KMS-11 (cell line): ENCODE results near the gene NEK7.

Source experiments
- H2AFZ ChIP-seq: fragments of 200-600 bp; sonication (generic); 2 replicates; pipeline ENCODE4 v1.6.1; 2016; ENCODE audit warnings: antibody characterized with exemption, mixed run types, low read depth
- H3K27ac ChIP-seq: fragments of 200-600 bp; sonication (generic); 2 replicates; pipeline ENCODE4 v1.6.1; 2016; ENCODE audit warnings: mild to moderate bottlenecking, mixed run types
- H3K27me3 ChIP-seq: fragments of 200-600 bp; sonication (generic); 2 replicates; pipeline ENCODE4 v1.6.1; 2017; ENCODE audit warnings: mild to moderate bottlenecking, low read depth, mixed run types, moderate library complexity; ENCODE audit not compliant: insufficient read depth
- H3K36me3 ChIP-seq: fragments of 200-600 bp; sonication (generic); 2 replicates; pipeline ENCODE4 v1.6.1; 2017; ENCODE audit warnings: mild to moderate bottlenecking, mixed run types; ENCODE audit not compliant: insufficient read depth
- H3K4me1 ChIP-seq: fragments of 200-600 bp; sonication (generic); 2 replicates; pipeline ENCODE4 v1.6.1; 2016; ENCODE audit warnings: mild to moderate bottlenecking, low read depth, mixed run types; ENCODE audit not compliant: poor library complexity, severe bottlenecking
- H3K4me2 ChIP-seq: fragments of 200-600 bp; sonication (generic); 2 replicates; pipeline ENCODE4 v1.7.0; 2016; ENCODE audit warnings: mild to moderate bottlenecking, mixed run types
- H3K4me3 ChIP-seq: fragments of 200-600 bp; sonication (generic); IDR thresholded peaks from 2 replicates; pipeline ENCODE4 v1.6.1; 2017; ENCODE audit warnings: low read depth, low read length, mixed read lengths; ENCODE audit not compliant: insufficient read depth
- H3K79me2 ChIP-seq: fragments of 200-600 bp; sonication (generic); 2 replicates; pipeline ENCODE4 v1.6.1; 2016; ENCODE audit warnings: low read depth, mixed run types; ENCODE audit not compliant: insufficient read depth
- H3K9ac ChIP-seq: fragments of 200-600 bp; sonication (generic); 2 replicates; pipeline ENCODE4 v1.6.1; 2016; ENCODE audit warnings: mild to moderate bottlenecking, mixed run types
- H4K20me1 ChIP-seq: fragments of 200-600 bp; sonication (generic); 2 replicates; pipeline ENCODE4 v1.6.1; 2016; ENCODE audit warnings: mild to moderate bottlenecking, mixed run types; ENCODE audit not compliant: insufficient read depth
- TF ChIP-seq, protein P1 (sequence below): fragments of 200-600 bp; sonication (generic); conservative IDR thresholded peaks from 2 replicates; pipeline ENCODE4 v1.6.1; 2017; ENCODE audit warnings: low read depth, mild to moderate bottlenecking, antibody characterized with exemption, low read length, moderate library complexity, mixed read lengths

The NEK7 gene

DNA sequence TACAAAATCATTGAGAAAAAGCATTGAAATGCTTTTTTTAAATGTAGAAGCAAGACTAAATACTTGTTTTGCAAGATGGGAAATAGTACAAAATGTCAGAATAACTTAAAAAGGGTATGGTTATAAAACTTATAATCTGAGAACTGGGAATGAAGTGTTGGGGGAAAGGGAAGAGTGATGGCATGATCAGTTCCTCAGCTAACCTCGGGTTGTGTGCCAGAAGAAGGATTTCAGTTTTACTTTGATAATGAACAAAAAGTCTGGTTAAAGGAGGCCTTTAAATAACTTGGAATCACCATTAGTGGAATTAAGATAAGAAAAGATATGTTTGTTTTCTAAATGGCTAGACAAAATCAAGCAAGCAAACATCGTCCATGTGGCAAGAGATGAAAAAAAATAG, 20.7 kb downstream of the NEK7 start:
- Histone ChIP-seq H3K27ac (no peak overlapping the region), H3K79me2 (peaks cover 93% of the 10 kb centered on the region), H3K9ac (no peak overlapping the region), H3K36me3 (no peaks in the 10 kb centered on the region), H3K4me2 (no peak overlapping the region), H3K4me1 (peaks cover 62% of the 10 kb centered on the region), H3K4me3 (no peak overlapping the region), H4K20me1 (0 out of 2 replicates have a peak, but pooled peaks cover 3% of the 10 kb centered on the region), H2AFZ (no peak overlapping the region), H3K27me3 (no peaks in the 10 kb centered on the region)
- TF ChIP-seq, protein P1, sequence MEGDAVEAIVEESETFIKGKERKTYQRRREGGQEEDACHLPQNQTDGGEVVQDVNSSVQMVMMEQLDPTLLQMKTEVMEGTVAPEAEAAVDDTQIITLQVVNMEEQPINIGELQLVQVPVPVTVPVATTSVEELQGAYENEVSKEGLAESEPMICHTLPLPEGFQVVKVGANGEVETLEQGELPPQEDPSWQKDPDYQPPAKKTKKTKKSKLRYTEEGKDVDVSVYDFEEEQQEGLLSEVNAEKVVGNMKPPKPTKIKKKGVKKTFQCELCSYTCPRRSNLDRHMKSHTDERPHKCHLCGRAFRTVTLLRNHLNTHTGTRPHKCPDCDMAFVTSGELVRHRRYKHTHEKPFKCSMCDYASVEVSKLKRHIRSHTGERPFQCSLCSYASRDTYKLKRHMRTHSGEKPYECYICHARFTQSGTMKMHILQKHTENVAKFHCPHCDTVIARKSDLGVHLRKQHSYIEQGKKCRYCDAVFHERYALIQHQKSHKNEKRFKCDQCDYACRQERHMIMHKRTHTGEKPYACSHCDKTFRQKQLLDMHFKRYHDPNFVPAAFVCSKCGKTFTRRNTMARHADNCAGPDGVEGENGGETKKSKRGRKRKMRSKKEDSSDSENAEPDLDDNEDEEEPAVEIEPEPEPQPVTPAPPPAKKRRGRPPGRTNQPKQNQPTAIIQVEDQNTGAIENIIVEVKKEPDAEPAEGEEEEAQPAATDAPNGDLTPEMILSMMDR, result no peak

DNA sequence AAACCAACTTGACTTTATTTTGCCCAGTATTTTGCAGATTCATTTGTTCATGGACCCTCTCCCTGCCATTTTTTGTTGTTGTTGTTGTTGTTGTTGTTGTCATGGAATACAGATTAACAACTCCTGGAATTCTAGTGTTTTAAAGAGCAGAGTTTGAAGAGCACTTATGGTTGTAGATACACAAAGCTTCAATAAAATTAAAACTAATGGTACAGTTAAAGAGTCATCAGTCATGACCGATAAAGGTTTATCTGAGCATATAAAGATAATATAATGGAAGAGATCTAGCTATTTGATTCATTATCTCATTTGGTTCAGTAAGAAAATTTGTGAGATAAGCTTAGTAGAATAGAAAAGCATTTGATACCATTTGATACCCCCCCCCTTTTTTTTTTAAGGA, 21.8 kb downstream of the NEK7 start:
- Histone ChIP-seq H3K4me3 (no peak overlapping the region), H2AFZ (no peak overlapping the region), H3K79me2 (peaks cover 95% of the 10 kb centered on the region), H3K36me3 (no peaks in the 10 kb centered on the region), H3K27ac (no peak overlapping the region; the same call in 1 of the 2 replicates), H3K4me2 (peak overlapping the region; percentile 93), H3K4me1 (peaks cover 62% of the 10 kb centered on the region), H4K20me1 (no peaks in the 10 kb centered on the region), H3K9ac (no peak overlapping the region), H3K27me3 (no peaks in the 10 kb centered on the region)
- TF ChIP-seq, protein P1, result no peak

GRCh38 chr1:198179556-198179981, 22.8 kb downstream of the NEK7 start:
- H3K9ac ChIP-seq, result peak overlapping the region; percentile 20

DNA sequence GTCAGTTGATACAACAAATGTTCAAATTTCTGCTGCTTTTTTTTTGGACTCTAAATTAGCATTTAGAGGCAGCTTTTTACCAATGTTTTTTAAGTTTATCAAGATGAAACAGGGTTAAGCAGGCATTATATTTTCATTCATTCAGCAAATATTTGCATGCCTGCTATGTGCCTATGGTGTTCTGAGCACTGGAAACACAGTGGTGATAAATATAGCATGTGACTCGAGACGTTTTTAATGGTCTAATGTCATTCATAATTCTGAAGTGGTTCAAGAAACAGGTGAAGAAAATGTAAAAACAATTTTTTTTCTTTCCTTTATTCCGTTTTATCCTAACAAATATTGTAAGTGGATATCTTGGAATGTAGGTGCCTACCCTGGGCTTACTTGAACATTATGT, 26.8 kb downstream of the NEK7 start:
- Histone ChIP-seq H3K4me3 (no peak overlapping the region), H3K27ac (no peak overlapping the region), H3K4me2 (no peak overlapping the region), H3K4me1 (peaks cover 56% of the 10 kb centered on the region), H3K79me2 (peaks cover 94% of the 10 kb centered on the region), H3K9ac (no peak overlapping the region), H4K20me1 (no peaks in the 10 kb centered on the region), H3K36me3 (no peaks in the 10 kb centered on the region), H3K27me3 (no peaks in the 10 kb centered on the region), H2AFZ (no peak overlapping the region)
- TF ChIP-seq, protein P1, result no peak

More at GRCh38 chr1:198179556-198179981, 22.8 kb downstream of the NEK7 start:
- Histone ChIP-seq H3K4me3 (no peak overlapping the region), H3K79me2 (peaks cover 95% of the 10 kb centered on the region), H3K4me1 (peaks cover 64% of the 10 kb centered on the region), H3K4me2 (peak overlapping the region; percentile 93), H3K36me3 (no peaks in the 10 kb centered on the region), H2AFZ (no peak overlapping the region), H3K27ac (peak overlapping the region; percentile 52), H3K27me3 (no peaks in the 10 kb centered on the region), H4K20me1 (no peaks in the 10 kb centered on the region)
- TF ChIP-seq, protein P1, result no peak
